Peyer's patch (tissue), 4 donors: ENCODE data around the gene CA4.

Source experiments
- POLR2A ChIP-seq, 2 donors: fragments of 450-650 bp; IDR thresholded peaks; one replicate each; pipeline ENCODE4 v1.5.1; 2017; ENCODE audit warnings: antibody characterized with exemption in 2 of 2, mild to moderate bottlenecking in 2 of 2, moderate library complexity in 2 of 2
- TF ChIP-seq, protein P1 (sequence below), 6 experiments: fragments of 450-650 bp in 4 of 6; fragments of 200-600 bp in 2 of 6; sonication (generic) in 1 of 6; IDR thresholded peaks; one replicate each; pipeline ENCODE4 v1.5.1; 2017 to 2019; ENCODE audit warnings: antibody characterized with exemption in 6 of 6, mild to moderate bottlenecking in 3 of 6, moderate library complexity in 1 of 6

GRCh38 chr17:60163108-60163784, 13.5 kb downstream of the CA4 start:
- TF ChIP-seq POLR2A (IDR thresholded peaks at IDR 0.05), result no peak
- TF ChIP-seq, protein P1, sequence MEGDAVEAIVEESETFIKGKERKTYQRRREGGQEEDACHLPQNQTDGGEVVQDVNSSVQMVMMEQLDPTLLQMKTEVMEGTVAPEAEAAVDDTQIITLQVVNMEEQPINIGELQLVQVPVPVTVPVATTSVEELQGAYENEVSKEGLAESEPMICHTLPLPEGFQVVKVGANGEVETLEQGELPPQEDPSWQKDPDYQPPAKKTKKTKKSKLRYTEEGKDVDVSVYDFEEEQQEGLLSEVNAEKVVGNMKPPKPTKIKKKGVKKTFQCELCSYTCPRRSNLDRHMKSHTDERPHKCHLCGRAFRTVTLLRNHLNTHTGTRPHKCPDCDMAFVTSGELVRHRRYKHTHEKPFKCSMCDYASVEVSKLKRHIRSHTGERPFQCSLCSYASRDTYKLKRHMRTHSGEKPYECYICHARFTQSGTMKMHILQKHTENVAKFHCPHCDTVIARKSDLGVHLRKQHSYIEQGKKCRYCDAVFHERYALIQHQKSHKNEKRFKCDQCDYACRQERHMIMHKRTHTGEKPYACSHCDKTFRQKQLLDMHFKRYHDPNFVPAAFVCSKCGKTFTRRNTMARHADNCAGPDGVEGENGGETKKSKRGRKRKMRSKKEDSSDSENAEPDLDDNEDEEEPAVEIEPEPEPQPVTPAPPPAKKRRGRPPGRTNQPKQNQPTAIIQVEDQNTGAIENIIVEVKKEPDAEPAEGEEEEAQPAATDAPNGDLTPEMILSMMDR (IDR thresholded peaks at IDR 0.05), result no peak
